ENCODE results near the gene CTPS2. TPM values are rescaled to one million over a fixed set of nuclear protein-coding genes. Genes with fewer than 3 reads are reported as not detected.
"Not testable (repeated sequence)": the region's sequence is repeated elsewhere in the genome, so short reads cannot be mapped to it uniquely, and the experiment has no call there.

The CTPS2 gene
- total and polyA plus RNA-seq, 9 donors: 13.3 to 20.1 (median 16.3) TPM

DNA sequence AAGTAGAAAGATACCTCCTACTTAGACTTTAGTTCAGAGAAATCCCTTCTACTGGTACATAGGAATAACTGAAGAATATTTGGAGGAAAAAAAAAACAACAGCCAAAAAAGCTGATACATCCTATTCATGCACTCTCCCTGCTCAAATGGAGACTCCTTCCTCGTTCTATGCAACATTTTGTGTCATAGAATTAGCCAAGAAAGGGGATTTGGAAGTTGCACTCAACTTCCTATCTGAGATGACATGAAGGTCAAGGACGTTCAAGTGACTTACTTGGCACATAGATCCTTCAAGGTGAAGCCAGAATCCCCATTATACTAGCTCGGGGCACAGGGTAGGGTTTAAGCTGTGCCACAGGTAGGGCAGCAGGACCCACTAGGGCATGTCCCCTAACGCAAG lies 118.7 kb downstream of the CTPS2 start:
- Histone ChIP-seq H3K27me3 (ENCODE audit: control insufficient read depth, insufficient read depth, low read length) (peaks cover 10% of the 10 kb centered on the region), H3K4me3 (ENCODE audit: low read length) (no peak overlapping the region), H3K4me1 (ENCODE audit: control insufficient read depth, insufficient read depth, low read length) (no peaks in the 10 kb centered on the region), H3K27ac (ENCODE audit: low read length) (no peak overlapping the region), H3K9me3 (replicated peaks; ENCODE audit: control insufficient read depth, low read depth, low read length) (no peaks in the 10 kb centered on the region), H3K36me3 (ENCODE audit: control insufficient read depth, insufficient read depth, low read length) (no peaks in the 10 kb centered on the region)
- 80% methylated on average over 2 of the region's 4 CpGs for WGBS (ENCODE audit: insufficient coverage)
- DNase-seq: no peak

GRCh38 chrX:16592194-16592770 lies 120.2 kb downstream of the CTPS2 start:
- Histone ChIP-seq H3K9me3 (replicated peaks; ENCODE audit: control insufficient read depth, low read depth, low read length) (no peaks in the 10 kb centered on the region), H3K4me1 (ENCODE audit: control insufficient read depth, insufficient read depth, low read length) (no peaks in the 10 kb centered on the region), H3K27ac (ENCODE audit: low read length) (no peak overlapping the region), H3K27me3 (ENCODE audit: control insufficient read depth, insufficient read depth, low read length) (peaks cover 12% of the 10 kb centered on the region), H3K4me3 (ENCODE audit: low read length) (no peak overlapping the region), H3K36me3 (ENCODE audit: control insufficient read depth, insufficient read depth, low read length) (no peaks in the 10 kb centered on the region)
- 80% methylated on average over 5 of the region's 7 CpGs for WGBS (ENCODE audit: insufficient coverage)
- peak; percentile 5 for DNase-seq

DNA sequence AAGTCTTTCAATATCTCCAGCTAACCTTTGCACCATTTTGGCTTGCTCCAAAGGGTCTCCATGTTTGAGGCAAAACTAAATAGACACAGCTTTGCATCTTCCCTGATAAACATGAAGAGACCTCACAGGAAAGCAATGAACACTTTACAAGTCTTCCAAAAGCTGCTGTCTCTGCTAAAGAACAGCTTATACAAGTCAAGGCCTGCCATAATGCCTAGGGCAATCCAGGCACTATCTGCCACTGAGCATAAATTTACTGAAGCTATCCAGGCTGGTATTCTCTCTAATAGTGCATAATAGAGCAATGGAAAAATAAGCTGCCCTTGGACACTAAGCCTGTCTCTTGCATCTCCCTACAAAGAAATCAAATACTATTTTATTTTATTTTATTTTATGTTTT lies 122.6 kb downstream of the CTPS2 start:
- H3K4me3 ChIP-seq (ENCODE audit: low read length): no peak overlapping the region
- no peaks in the 10 kb centered on the region for H3K9me3 ChIP-seq (replicated peaks; ENCODE audit: control insufficient read depth, low read depth, low read length)
- no peak overlapping the region for H3K27ac ChIP-seq (ENCODE audit: low read length)
- no peaks in the 10 kb centered on the region for H3K36me3 ChIP-seq (ENCODE audit: control insufficient read depth, insufficient read depth, low read length)
- H3K4me1 ChIP-seq (ENCODE audit: control insufficient read depth, insufficient read depth, low read length): no peaks in the 10 kb centered on the region
- H3K27me3 ChIP-seq (ENCODE audit: control insufficient read depth, insufficient read depth, low read length): peaks cover 20% of the 10 kb centered on the region
- DNase-seq: no peak

GRCh38 chrX:16589211-16589610 lies 123.3 kb downstream of the CTPS2 start:
- H3K4me3 ChIP-seq (ENCODE audit: low read length): no peak overlapping the region
- no peaks in the 10 kb centered on the region for H3K9me3 ChIP-seq (replicated peaks; ENCODE audit: control insufficient read depth, low read depth, low read length)
- no peak overlapping the region for H3K27ac ChIP-seq (ENCODE audit: low read length)
- WGBS (ENCODE audit: insufficient coverage): no CpG with 5 or more reads among the region's 2 CpGs
- no peaks in the 10 kb centered on the region for H3K36me3 ChIP-seq (ENCODE audit: control insufficient read depth, insufficient read depth, low read length)
- no peak for DNase-seq
- H3K27me3 ChIP-seq (ENCODE audit: control insufficient read depth, insufficient read depth, low read length): peaks cover 21% of the 10 kb centered on the region
- no peaks in the 10 kb centered on the region for H3K4me1 ChIP-seq (ENCODE audit: control insufficient read depth, insufficient read depth, low read length)

DNA sequence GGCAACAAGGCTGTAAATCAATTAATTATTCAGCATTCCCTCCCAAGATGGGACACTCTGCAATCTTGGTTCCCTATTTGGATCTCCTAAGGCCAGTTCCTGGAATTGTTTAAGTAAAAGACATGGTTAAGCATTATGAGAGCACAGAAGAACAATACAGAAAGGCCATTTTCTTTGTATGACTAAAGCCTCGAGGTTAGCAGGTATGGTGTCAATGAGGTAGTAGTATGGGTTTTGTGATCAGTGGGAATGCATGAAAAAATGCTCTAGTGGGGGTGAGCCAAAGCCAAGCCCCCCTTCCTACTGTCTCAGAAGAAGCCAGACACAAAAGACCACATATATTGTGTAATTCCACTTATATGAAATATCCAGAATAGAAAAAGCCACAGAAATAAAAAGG lies 124.2 kb downstream of the CTPS2 start:
- H3K27ac ChIP-seq (ENCODE audit: low read length): no peak overlapping the region
- no CpG with 5 or more reads among the region's 1 CpG for WGBS (ENCODE audit: insufficient coverage)
- H3K4me1 ChIP-seq (ENCODE audit: control insufficient read depth, insufficient read depth, low read length): no peaks in the 10 kb centered on the region
- DNase-seq: no peak
- H3K36me3 ChIP-seq (ENCODE audit: control insufficient read depth, insufficient read depth, low read length): no peaks in the 10 kb centered on the region
- no peaks in the 10 kb centered on the region for H3K9me3 ChIP-seq (replicated peaks; ENCODE audit: control insufficient read depth, low read depth, low read length)
- peaks cover 22% of the 10 kb centered on the region for H3K27me3 ChIP-seq (ENCODE audit: control insufficient read depth, insufficient read depth, low read length)
- H3K4me3 ChIP-seq (ENCODE audit: low read length): no peak overlapping the region

DNA sequence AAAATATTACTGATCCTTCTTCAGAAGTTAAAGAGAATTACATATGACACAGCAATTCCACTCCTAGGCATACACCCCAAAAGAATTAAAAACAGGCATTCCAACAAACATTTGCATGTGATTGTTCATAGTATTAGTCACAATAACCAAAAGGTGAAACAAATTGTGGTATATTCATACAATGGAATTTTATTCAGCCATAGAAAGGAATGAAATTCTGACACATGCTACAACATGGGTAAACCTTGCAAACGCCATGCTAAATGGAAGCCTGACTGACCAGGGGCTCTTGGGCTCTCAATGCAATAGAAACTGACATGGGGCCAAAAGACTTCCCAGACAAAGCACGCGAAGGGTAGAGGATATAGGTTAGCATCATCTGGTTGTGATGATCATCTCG lies 124.6 kb downstream of the CTPS2 start:
- no peak for DNase-seq
- H3K27me3 ChIP-seq (ENCODE audit: control insufficient read depth, insufficient read depth, low read length): peaks cover 24% of the 10 kb centered on the region
- H3K9me3 ChIP-seq (replicated peaks; ENCODE audit: control insufficient read depth, low read depth, low read length): no peaks in the 10 kb centered on the region
- no peaks in the 10 kb centered on the region for H3K4me1 ChIP-seq (ENCODE audit: control insufficient read depth, insufficient read depth, low read length)
- H3K36me3 ChIP-seq (ENCODE audit: control insufficient read depth, insufficient read depth, low read length): no peaks in the 10 kb centered on the region
- no peak overlapping the region for H3K4me3 ChIP-seq (ENCODE audit: low read length)
- 62% methylated on average over 2 of the region's 4 CpGs for whole genome bisulfite sequencing (ENCODE audit: insufficient coverage)
- no peak overlapping the region for H3K27ac ChIP-seq (ENCODE audit: low read length)

DNA sequence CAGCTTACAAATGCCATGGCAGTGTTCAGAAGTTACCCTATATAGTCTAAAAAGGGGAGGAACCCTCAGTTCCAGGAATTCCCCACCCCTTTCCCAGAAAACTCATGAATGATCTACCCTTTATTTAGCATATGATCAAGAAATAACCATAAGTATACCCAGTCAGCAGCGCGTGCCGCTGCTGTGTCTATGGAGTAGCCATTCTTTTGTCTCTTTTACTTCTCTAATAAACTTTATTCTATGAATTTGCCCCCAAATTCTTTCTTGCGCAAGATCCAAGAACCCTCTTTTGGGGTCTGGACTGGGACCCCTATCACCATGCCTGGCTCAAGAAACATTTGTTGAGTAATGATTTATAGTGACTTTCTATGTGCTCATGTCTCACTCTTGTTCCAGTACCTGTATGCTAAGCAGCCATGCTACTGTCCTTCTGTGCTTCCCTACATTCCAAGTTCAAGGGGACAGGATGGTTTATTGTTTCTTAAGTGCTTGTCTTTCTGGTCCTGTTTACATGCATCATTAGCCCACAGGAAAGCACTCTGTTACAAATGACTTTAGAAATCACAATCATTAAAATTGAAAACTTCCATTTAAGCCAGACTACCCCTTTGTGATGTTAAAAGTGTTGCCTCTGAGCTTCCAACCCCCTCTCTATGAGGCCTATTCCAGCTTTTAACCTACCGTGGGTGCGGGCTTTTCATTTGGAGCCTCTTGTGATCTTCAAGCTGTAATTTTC lies 125.9 kb downstream of the CTPS2 start:
- DNase-seq: no peak
- WGBS (ENCODE audit: insufficient coverage): no CpG with 5 or more reads among the region's 6 CpGs
- Histone ChIP-seq H3K36me3 (ENCODE audit: control insufficient read depth, insufficient read depth, low read length) (no peaks in the 10 kb centered on the region), H3K4me3 (ENCODE audit: low read length) (no peak overlapping the region), H3K4me1 (ENCODE audit: control insufficient read depth, insufficient read depth, low read length) (no peaks in the 10 kb centered on the region), H3K9me3 (replicated peaks; ENCODE audit: control insufficient read depth, low read depth, low read length) (peaks cover 3% of the 10 kb centered on the region), H3K27me3 (ENCODE audit: control insufficient read depth, insufficient read depth, low read length) (peaks cover 23% of the 10 kb centered on the region), H3K27ac (ENCODE audit: low read length) (no peak overlapping the region)

GRCh38 chrX:16585486-16586376 lies 126.7 kb downstream of the CTPS2 start:
- H3K27me3 ChIP-seq (ENCODE audit: control insufficient read depth, insufficient read depth, low read length): peaks cover 21% of the 10 kb centered on the region
- peaks cover 3% of the 10 kb centered on the region for H3K9me3 ChIP-seq (replicated peaks; ENCODE audit: control insufficient read depth, low read depth, low read length)
- WGBS (ENCODE audit: insufficient coverage): 41% methylated on average over 5 of the region's 7 CpGs
- H3K36me3 ChIP-seq (ENCODE audit: control insufficient read depth, insufficient read depth, low read length): no peaks in the 10 kb centered on the region
- H3K4me1 ChIP-seq (ENCODE audit: control insufficient read depth, insufficient read depth, low read length): no peaks in the 10 kb centered on the region
- no peak overlapping the region for H3K4me3 ChIP-seq (ENCODE audit: low read length)
- H3K27ac ChIP-seq (ENCODE audit: low read length): no peak overlapping the region
- DNase-seq: no peak

- H3K9me3 ChIP-seq (replicated peaks; ENCODE audit: control insufficient read depth, low read depth, low read length); H3K4me1 ChIP-seq (ENCODE audit: control insufficient read depth, insufficient read depth, low read length); H3K27ac ChIP-seq (ENCODE audit: low read length); DNase-seq; H3K36me3 ChIP-seq (ENCODE audit: control insufficient read depth, insufficient read depth, low read length); H3K4me3 ChIP-seq (ENCODE audit: low read length): not testable (repeated sequence)
- no CpG with 5 or more reads among the region's 14 CpGs for WGBS (ENCODE audit: insufficient coverage)
- H3K27me3 ChIP-seq (ENCODE audit: control insufficient read depth, insufficient read depth, low read length): peaks cover 13% of the 10 kb centered on the region
Observed at GRCh38 chrX:16580004-16580797, 132.3 kb downstream of the CTPS2 start.

GRCh38 chrX:16579517-16579916 lies 133.0 kb downstream of the CTPS2 start:
- H3K4me1 ChIP-seq (ENCODE audit: control insufficient read depth, insufficient read depth, low read length): no peaks in the 10 kb centered on the region
- no peak for DNase-seq
- no peaks in the 10 kb centered on the region for H3K36me3 ChIP-seq (ENCODE audit: control insufficient read depth, insufficient read depth, low read length)
- WGBS (ENCODE audit: insufficient coverage): no CpG with 5 or more reads among the region's 3 CpGs
- peaks cover 3% of the 10 kb centered on the region for H3K9me3 ChIP-seq (replicated peaks; ENCODE audit: control insufficient read depth, low read depth, low read length)
- H3K4me3 ChIP-seq (ENCODE audit: low read length): no peak overlapping the region
- no peak overlapping the region for H3K27ac ChIP-seq (ENCODE audit: low read length)
- H3K27me3 ChIP-seq (ENCODE audit: control insufficient read depth, insufficient read depth, low read length): peaks cover 12% of the 10 kb centered on the region
